GM21381 (cell line): Measurements from ENCODE around the gene NOXA1.

Experiments
- ATAC-seq: cut with Tn5 transposase; IDR thresholded peaks from one replicate; pipeline ENCODE4 v1.9.1; 2021; ENCODE audit warnings: mild to moderate bottlenecking, moderate library complexity; ENCODE audit not compliant: unreplicated experiment

Gene NOXA1

GRCh38 chr9:137452761-137453642, 29.8 kb downstream of the NOXA1 start:
- no peak for ATAC-seq

GRCh38 chr9:137453643-137454081, 30.5 kb downstream of the NOXA1 start:
- peak; percentile 52 for ATAC-seq

- ATAC-seq: no peak
Measured at GRCh38 chr9:137454145-137454596, 31.0 kb downstream of the NOXA1 start.

- no peak for ATAC-seq
Measured at GRCh38 chr9:137454597-137455358, 31.6 kb downstream of the NOXA1 start.

- ATAC-seq: no peak
Measured at GRCh38 chr9:137455359-137455991, 32.3 kb downstream of the NOXA1 start.

- no peak for ATAC-seq
Measured at GRCh38 chr9:137456061-137456863, 33.1 kb downstream of the NOXA1 start.

GRCh38 chr9:137456864-137457405, 33.7 kb downstream of the NOXA1 start:
- no peak for ATAC-seq

GRCh38 chr9:137457406-137458193, 34.4 kb downstream of the NOXA1 start:
- ATAC-seq: no peak

- ATAC-seq: peak; percentile 10
Measured at GRCh38 chr9:137458194-137459151, 35.3 kb downstream of the NOXA1 start.

GRCh38 chr9:137459152-137459600, 36.0 kb downstream of the NOXA1 start, which contains the start of gene NSMF:
TSS of gene NSMF (minus strand) at chr9:137459334. CDS start at chr9:137459102, 232 bp downstream.
- ATAC-seq: peak; percentile 71

- no peak for ATAC-seq
Measured at GRCh38 chr9:137459601-137460362, 36.6 kb downstream of the NOXA1 start.

- ATAC-seq: no peak
Measured at GRCh38 chr9:137460363-137461315, 37.4 kb downstream of the NOXA1 start.

GRCh38 chr9:137461316-137461662, 38.1 kb downstream of the NOXA1 start:
- no peak for ATAC-seq

GRCh38 chr9:137461663-137462395, 38.6 kb downstream of the NOXA1 start:
- peak; percentile 35 for ATAC-seq

- no peak for ATAC-seq
Measured at GRCh38 chr9:137462396-137462985, 39.3 kb downstream of the NOXA1 start.
